Tibial artery (tissue), 4 donors: ENCODE results near the gene CDIP1.

ENCODE experiments used
- DNase-seq, 2 donors: peaks; one replicate each; pipeline ENCODE4 v3.0.0-alpha.2; 2019
- H3K27ac ChIP-seq, 2 donors: fragments of 200-600 bp; sonication (generic) in 1 of 2; 1 replicate in 1 of 2; 2 replicates in 1 of 2; pipeline ENCODE4 v1.5.1; 2018 to 2019; ENCODE audit warnings: mild to moderate bottlenecking in 1 of 2
- H3K27me3 ChIP-seq, 2 donors: fragments of 200-600 bp; sonication (generic) in 1 of 2; one replicate each; pipeline versions ENCODE4 v1.5.1 to v1.6.0; 2016 to 2019
- H3K36me3 ChIP-seq, 3 donors: fragments of 200-600 bp; sonication (generic) in 2 of 3; one replicate each; pipeline ENCODE4 v1.5.1; 2016 to 2019; ENCODE audit warnings: mild to moderate bottlenecking in 2 of 3
- H3K4me1 ChIP-seq, 4 donors: fragments of 200-600 bp; sonication (generic) in 2 of 4; 1 replicate in 3 of 4; 2 replicates in 1 of 4; pipeline ENCODE4 v1.5.1; 2016 to 2019
- H3K4me3 ChIP-seq, 2 donors: fragments of 200-600 bp; sonication (generic) in 1 of 2; 1 replicate in 1 of 2; 2 replicates in 1 of 2; pipeline ENCODE4 v1.5.1; 2018 to 2019; ENCODE audit warnings: mild to moderate bottlenecking in 2 of 2
- H3K9me3 ChIP-seq, 3 donors: fragments of 200-600 bp; sonication (generic) in 1 of 3; one replicate each; pipeline ENCODE4 v1.5.1; 2016 to 2019
- CTCF ChIP-seq, 2 experiments: fragments of 200-600 bp in 1 of 2; fragments of 450-650 bp in 1 of 2; IDR thresholded peaks; one replicate each; pipeline ENCODE4 v1.5.1; 2017 to 2019; ENCODE audit warnings: antibody characterized with exemption in 2 of 2, mild to moderate bottlenecking in 1 of 2, moderate library complexity in 1 of 2
- intact Hi-C: fragments of 100-400 bp; cut with DNase I; formaldehyde crosslinking; loops from one replicate; pipeline ENCODE4 v1.15.0; 2023; ENCODE audit warnings: low total_unique reads

CDIP1 gene

DNA sequence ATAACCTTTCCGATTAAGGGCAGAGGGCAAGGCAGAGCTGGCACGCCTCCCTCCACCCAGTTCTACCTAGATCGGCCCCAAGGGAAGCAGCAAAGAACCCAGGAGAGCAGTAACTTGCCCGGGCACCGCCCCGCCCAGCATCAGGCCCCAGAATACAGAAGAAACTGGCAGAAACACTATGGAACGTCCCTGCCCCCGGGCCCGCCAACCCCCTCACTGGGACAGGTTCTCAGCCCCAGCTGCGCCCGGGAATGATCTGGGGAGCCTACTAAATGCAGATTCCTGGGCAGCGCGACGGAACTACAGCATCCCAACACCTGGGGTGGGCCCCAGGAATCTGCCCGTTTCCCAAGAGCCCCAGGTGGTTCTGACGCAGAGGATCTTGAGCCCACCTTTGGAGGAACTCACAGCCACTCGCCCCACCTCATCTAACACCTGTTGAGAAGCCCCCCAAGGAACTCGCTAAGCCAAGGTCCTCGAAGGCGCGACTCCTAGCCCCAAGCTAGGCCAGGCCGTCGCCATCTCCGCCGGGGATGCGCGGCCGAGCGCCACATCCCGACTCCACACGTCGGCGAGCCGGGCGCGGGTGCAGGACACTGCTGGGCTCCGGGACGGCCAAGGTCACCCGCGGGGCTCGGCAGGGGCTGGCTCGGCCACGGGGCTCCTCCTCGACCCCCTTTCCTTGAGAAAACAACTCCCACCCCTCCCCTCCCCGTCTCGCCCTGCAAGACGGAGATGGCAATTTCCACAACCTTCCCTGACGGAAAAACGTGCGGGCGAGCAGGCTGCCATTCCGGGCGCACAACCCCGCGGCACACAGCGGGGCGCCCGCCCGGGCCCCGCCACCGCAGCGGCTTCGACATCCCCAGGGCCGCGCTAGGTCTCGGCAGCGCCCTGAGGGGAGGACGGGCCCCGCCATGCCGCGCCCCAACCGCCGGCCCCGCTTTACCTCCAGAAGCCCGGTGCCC is 913 bp downstream of the CDIP1 start:
- H3K27ac ChIP-seq: peak overlapping the region; percentile 79 to 85
- peak overlapping the region; percentile 72 to 83 for H3K4me3 ChIP-seq
- H3K27me3 ChIP-seq: no peaks in the 10 kb centered on the region
- H3K4me1 ChIP-seq: peaks cover 0 to 24% (median 14%) of the 10 kb centered on the region in 4 donors
- no peaks in the 10 kb centered on the region for H3K9me3 ChIP-seq
- intact Hi-C loops: no loop called here
- H3K36me3 ChIP-seq: peaks cover 0 to 8% (median 0%) of the 10 kb centered on the region in 3 donors
- no peak for TF ChIP-seq CTCF (IDR thresholded peaks at IDR 0.05)
- DNase-seq: peak in 1 of 2 donors; percentile 72

- Histone ChIP-seq H3K9me3 (no peaks in the 10 kb centered on the region), H3K27me3 (no peaks in the 10 kb centered on the region), H3K4me3 (no peak overlapping the region), H3K27ac (peak overlapping the region; percentile 79 to 85), H3K36me3 (peaks cover 0 to 17% (median 0%) of the 10 kb centered on the region in 3 donors), H3K4me1 (peaks cover 0 to 24% (median 14%) of the 10 kb centered on the region in 4 donors)
- no peak for TF ChIP-seq CTCF (IDR thresholded peaks at IDR 0.05)
- DNase-seq: peak in 1 of 2 donors; percentile 74
- intact Hi-C loops: no loop called here
Measured at GRCh38 chr16:4536391-4537106, 2.0 kb downstream of the CDIP1 start.

DNA sequence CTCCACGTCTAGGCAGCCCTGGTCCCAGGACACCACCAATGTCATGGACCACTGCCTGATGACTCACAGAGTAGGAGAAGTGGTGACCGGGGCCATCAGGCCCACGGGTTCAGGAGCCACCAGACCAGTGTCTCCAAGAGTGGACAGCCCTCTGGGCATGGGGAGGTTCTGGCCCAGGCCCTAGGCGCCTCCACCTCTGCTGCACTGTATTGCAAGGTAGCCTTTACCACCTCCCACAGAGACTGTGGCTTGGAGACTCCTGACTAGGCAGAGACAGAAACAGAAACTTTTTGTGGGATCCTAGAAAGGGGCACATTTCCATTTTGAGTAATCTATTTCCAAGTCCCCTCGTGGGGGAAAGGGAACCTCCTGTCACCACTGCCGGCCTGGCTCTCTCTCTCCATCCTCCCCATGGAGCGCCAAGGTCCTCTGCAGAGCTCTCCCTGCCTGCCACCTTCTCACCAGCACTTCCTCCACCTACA is 2.9 kb downstream of the CDIP1 start:
- intact Hi-C loops: no loop called here
- Histone ChIP-seq H3K9me3 (no peaks in the 10 kb centered on the region), H3K27me3 (no peaks in the 10 kb centered on the region), H3K4me3 (no peak overlapping the region), H3K27ac (peak overlapping the region; percentile 40 to 79), H3K36me3 (peaks cover 0 to 17% (median 0%) of the 10 kb centered on the region in 3 donors), H3K4me1 (peaks cover 0 to 24% (median 14%) of the 10 kb centered on the region in 4 donors)
- TF ChIP-seq CTCF (IDR thresholded peaks at IDR 0.05): no peak
- DNase-seq: no peak

DNA sequence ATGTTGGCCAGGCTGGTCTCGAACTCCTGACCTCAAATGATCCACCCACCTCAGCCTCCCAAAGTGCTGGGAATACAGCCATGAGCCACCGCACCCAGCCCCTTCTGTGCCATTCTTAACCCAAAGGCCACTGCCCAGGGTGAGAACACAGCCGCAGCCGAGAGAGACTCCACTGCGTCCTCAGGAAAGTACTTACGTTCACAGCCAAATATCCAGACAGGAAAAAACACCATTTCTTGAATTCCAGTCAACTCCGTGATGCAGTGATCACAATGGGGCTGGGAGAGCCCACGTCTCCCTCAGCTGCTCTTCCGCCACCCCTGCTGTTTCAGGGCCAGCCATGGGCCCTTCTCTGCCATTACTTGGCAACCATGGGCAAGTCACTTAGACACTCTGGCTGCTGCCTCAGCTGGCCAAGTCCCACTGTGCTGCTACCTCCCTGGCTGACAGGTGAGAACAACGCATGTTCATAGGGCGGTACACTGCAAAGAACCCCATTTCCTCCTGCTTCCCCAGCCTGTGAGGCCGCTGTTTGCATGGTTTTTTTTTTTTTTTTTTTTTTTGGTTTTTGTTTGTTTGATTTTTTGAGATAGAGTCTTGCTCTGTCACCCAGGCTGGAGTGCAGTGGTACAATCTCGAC is 4.3 kb downstream of the CDIP1 start:
- Histone ChIP-seq H3K27ac (no peak overlapping the region), H3K4me3 (no peak overlapping the region), H3K36me3 (peaks cover 0 to 17% (median 0%) of the 10 kb centered on the region in 3 donors), H3K27me3 (no peaks in the 10 kb centered on the region), H3K4me1 (peaks cover 0 to 26% (median 14%) of the 10 kb centered on the region in 4 donors), H3K9me3 (no peaks in the 10 kb centered on the region)
- intact Hi-C loops: no loop called here
- no peak for TF ChIP-seq CTCF (IDR thresholded peaks at IDR 0.05)
- no peak for DNase-seq

DNA sequence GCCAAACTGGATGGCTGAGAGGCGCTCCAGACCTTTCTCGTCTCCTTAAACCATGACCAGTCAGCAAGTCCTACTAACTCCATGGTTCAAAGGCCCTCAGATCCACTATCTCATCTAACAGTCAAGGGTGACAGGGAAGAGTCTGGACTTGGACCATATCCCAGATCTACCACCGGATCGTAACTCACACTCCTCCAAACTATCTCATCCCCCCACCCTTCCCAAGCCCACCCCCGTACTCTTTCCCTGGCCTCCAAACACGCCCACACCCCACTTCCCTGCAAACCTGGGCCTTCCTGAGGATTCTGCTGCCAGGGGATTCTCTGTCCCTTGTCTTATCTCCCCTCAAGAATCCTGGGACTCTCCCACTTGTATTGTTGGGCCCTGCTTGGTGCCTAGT is 5.1 kb downstream of the CDIP1 start:
- intact Hi-C loops: no loop called here
- no peak for TF ChIP-seq CTCF (IDR thresholded peaks at IDR 0.05)
- Histone ChIP-seq H3K36me3 (peaks cover 0 to 17% (median 0%) of the 10 kb centered on the region in 3 donors), H3K27me3 (no peaks in the 10 kb centered on the region), H3K4me1 (peaks cover 0 to 30% (median 16%) of the 10 kb centered on the region in 4 donors), H3K27ac (no peak overlapping the region), H3K9me3 (no peaks in the 10 kb centered on the region), H3K4me3 (no peak overlapping the region)
- DNase-seq: no peak
